Left lung (tissue), 10 donors: Measurements from ENCODE around the gene FOXO1. TPM values are rescaled to one million over a fixed set of nuclear protein-coding genes. Genes with fewer than 3 reads are reported as not detected.

ENCODE experiments used
- ATAC-seq: fragments of 200-7000 bp; cut with Tn5 transposase; one replicate; pipeline ENCODE4 v1.9.1; 2020; ENCODE audit warnings: moderate library complexity
- DNase-seq, 4 donors: peaks; one replicate each; pipeline ENCODE4 v3.0.0-alpha.2; 2013 to 2020
- H3K27ac ChIP-seq, 2 donors: fragments of 200-600 bp; sonication (generic) in 1 of 2; one replicate each; pipeline versions ENCODE4 v1.5.0 to v1.8.0; 2020 to 2021
- H3K27me3 ChIP-seq, 2 donors: fragments of 200-600 bp; sonication (generic) in 1 of 2; one replicate each; pipeline versions ENCODE4 v1.5.0 to v1.8.0; 2020 to 2021
- H3K36me3 ChIP-seq, 2 donors: fragments of 200-600 bp; sonication (generic) in 1 of 2; one replicate each; pipeline versions ENCODE4 v1.5.0 to v1.8.0; 2020 to 2021
- H3K4me1 ChIP-seq, 2 donors: fragments of 200-600 bp; one replicate each; pipeline ENCODE4 v1.8.0; 2021
- H3K4me3 ChIP-seq, 2 donors: fragments of 200-600 bp; sonication (generic) in 1 of 2; one replicate each; pipeline versions ENCODE4 v1.5.0 to v1.8.0; 2020 to 2021; ENCODE audit warnings: mild to moderate bottlenecking in 1 of 2
- H3K9me3 ChIP-seq, 2 donors: fragments of 200-600 bp; sonication (generic) in 1 of 2; one replicate each; pipeline versions ENCODE4 v1.5.0 to v1.8.0; 2020 to 2021
- intact Hi-C, 2 donors: fragments of 100-400 bp; cut with DNase I; formaldehyde crosslinking; loops; one replicate each; pipeline versions ENCODE4 v1.11.2 to v1.14.2; 2022
- polyA plus RNA-seq, 6 donors: library from polyadenylated mRNA; unstranded; fragments of 120-200 nt; gene quantifications; one replicate each; pipeline ENCODE4 v1.2.1, GENCODE V29; 2013; ENCODE audit not compliant: insufficient read length in 6 of 6
- total RNA-seq, 2 donors: library from RNA; stranded (reverse); fragmentation: NEBNext Ultra II Directional; extraction: Animal tissue kit (Norgen Biotek cat#: 25700); gene quantifications; one replicate each; pipeline ENCODE4 v1.2.1, GENCODE V29; 2021
- TF ChIP-seq, protein P1 (sequence below), 2 donors: fragments of 200-600 bp; sonication (generic) in 1 of 2; IDR thresholded peaks; one replicate each; pipeline versions ENCODE4 v1.5.0 to v1.8.0; 2021; ENCODE audit warnings: antibody characterized with exemption in 2 of 2
- donor health status: DM: no; HTN: yes; CAD: no.
- donor health status: DM: no; HTN: no; CAD: no.

The FOXO1 gene
- total and polyA plus RNA-seq, 8 donors = 12.1 to 24.0 (median 13.8) TPM

DNA sequence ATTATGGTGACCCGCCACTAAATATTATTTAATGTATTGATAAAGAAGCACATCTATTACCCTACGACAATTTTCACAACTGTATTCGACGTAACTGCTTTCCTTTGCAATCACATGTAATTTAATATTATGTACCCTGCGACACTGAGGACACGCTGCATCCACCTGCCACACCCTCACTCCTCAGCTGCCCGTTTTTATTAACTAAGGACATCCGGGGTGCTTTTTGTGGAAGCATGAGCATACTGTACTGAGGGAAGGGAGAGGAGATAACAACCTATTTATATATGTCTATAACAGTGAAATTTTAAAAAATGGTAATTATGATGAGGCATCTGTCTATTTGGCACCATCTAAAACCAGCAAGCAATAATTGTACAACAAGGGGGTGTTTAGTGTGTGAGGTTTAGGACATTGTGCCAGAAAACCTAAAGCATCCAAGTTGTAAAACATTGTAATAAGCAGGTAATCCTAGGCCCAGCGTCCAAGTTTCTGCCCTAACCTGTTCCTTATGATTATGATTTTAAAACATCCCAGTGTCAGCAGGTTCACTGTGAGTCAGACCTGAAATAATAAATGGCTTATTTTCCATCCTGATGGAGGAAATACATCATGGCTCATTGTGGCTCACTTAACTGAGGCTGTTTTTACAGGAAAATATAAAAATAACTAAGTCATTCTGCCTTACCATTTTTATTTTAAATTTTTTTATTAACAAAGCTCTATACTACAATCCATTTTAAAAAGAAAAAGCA is 56.3 kb downstream of the FOXO1 start:
- Histone ChIP-seq H3K27ac (no peak overlapping the region), H3K4me3 (no peak overlapping the region), H3K36me3 (no peaks in the 10 kb centered on the region), H3K4me1 (peaks cover 0 to 28% of the 10 kb centered on the region in 2 donors), H3K27me3 (no peaks in the 10 kb centered on the region), H3K9me3 (no peaks in the 10 kb centered on the region)
- DNase-seq (no peak), ATAC-seq (no peak)
- intact Hi-C loops = no loop called here
- TF ChIP-seq, protein P1, sequence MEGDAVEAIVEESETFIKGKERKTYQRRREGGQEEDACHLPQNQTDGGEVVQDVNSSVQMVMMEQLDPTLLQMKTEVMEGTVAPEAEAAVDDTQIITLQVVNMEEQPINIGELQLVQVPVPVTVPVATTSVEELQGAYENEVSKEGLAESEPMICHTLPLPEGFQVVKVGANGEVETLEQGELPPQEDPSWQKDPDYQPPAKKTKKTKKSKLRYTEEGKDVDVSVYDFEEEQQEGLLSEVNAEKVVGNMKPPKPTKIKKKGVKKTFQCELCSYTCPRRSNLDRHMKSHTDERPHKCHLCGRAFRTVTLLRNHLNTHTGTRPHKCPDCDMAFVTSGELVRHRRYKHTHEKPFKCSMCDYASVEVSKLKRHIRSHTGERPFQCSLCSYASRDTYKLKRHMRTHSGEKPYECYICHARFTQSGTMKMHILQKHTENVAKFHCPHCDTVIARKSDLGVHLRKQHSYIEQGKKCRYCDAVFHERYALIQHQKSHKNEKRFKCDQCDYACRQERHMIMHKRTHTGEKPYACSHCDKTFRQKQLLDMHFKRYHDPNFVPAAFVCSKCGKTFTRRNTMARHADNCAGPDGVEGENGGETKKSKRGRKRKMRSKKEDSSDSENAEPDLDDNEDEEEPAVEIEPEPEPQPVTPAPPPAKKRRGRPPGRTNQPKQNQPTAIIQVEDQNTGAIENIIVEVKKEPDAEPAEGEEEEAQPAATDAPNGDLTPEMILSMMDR (IDR thresholded peaks at IDR 0.05) = no peak

- intact Hi-C loops = no loop called here
- no peak for DNase-seq
- Histone ChIP-seq H3K4me1 (peaks cover 0 to 12% of the 10 kb centered on the region in 2 donors), H3K9me3 (no peaks in the 10 kb centered on the region), H3K27me3 (no peaks in the 10 kb centered on the region), H3K36me3 (no peaks in the 10 kb centered on the region), H3K4me3 (no peak overlapping the region), H3K27ac (no peak overlapping the region)
- TF ChIP-seq, protein P1 (IDR thresholded peaks at IDR 0.05) = no peak
- no peak for ATAC-seq
These were observed 58.1 kb downstream of the FOXO1 start for GRCh38 chr13:40608308-40608707.

- Histone ChIP-seq H3K27me3 (no peaks in the 10 kb centered on the region), H3K9me3 (no peaks in the 10 kb centered on the region), H3K4me1 (peaks cover 0 to 3% of the 10 kb centered on the region in 2 donors), H3K27ac (no peak overlapping the region), H3K36me3 (no peaks in the 10 kb centered on the region), H3K4me3 (no peak overlapping the region)
- no peak for ATAC-seq
- TF ChIP-seq, protein P1 (IDR thresholded peaks at IDR 0.05) = no peak
- intact Hi-C loops = no loop called here
- DNase-seq = no peak
These were observed 60.9 kb downstream of the FOXO1 start for GRCh38 chr13:40605573-40605972.

- no peak for DNase-seq
- Histone ChIP-seq H3K4me3 (no peak overlapping the region), H3K27ac (no peak overlapping the region), H3K9me3 (no peaks in the 10 kb centered on the region), H3K27me3 (no peaks in the 10 kb centered on the region), H3K4me1 (peaks cover 3 to 5% of the 10 kb centered on the region in 2 donors), H3K36me3 (no peaks in the 10 kb centered on the region)
- intact Hi-C loops = no loop called here
- TF ChIP-seq, protein P1 (IDR thresholded peaks at IDR 0.05) = no peak
- no peak for ATAC-seq
These were observed 62.3 kb downstream of the FOXO1 start for GRCh38 chr13:40604135-40604534.

DNA sequence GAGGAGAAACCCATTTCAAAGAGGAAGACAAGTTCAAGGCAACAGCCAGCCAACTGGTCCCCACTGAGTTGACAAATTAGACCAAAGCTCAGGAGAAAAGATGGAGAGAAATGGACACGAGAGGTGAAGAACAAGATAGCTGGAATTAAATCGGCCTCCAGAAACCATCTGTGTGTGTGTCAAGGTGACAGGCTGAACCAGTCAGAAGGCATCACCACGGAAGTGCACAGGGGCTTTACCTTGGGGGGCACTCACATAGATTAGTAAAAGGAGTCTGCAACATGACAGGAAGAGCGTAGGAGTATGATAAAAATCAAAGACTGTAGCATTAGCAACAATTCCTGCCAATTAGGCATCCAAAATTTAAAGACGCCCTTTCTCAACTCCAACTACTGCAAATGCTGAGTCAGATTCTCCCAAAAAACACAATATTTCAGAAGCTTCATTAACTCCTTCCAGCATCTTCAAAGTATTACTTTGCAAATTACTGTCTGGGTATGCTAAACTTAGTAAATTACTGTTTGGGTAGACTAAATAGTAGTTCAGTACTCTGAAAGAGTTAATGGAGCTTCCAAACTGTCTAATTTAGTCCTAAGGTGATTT is 66.2 kb downstream of the FOXO1 start:
- TF ChIP-seq, protein P1 (IDR thresholded peaks at IDR 0.05) = no peak
- intact Hi-C loops = no loop called here
- DNase-seq (no peak), ATAC-seq (no peak)
- no peaks in the 10 kb centered on the region for H3K27me3 ChIP-seq
- no peak overlapping the region for H3K27ac ChIP-seq
- no peaks in the 10 kb centered on the region for H3K9me3 ChIP-seq
- no peak overlapping the region for H3K4me3 ChIP-seq
- no peaks in the 10 kb centered on the region for H3K36me3 ChIP-seq
- peaks cover 12 to 15% of the 10 kb centered on the region in 2 donors for H3K4me1 ChIP-seq
